CD4-positive, alpha-beta T cell treated with Interleukin-6 at 100 ng/mL for 8 hours (primary cell): ENCODE results near the gene NADSYN1.
"Not testable (repeated sequence)": the region's sequence is repeated elsewhere in the genome, so short reads cannot be mapped to it uniquely, and the experiment has no call there.

Experiments used
- DNase-seq: peaks from one replicate; pipeline ENCODE4 v3.0.0-alpha.2; 2020; ENCODE audit warnings: mixed read lengths, low spot score

NADSYN1 gene

GRCh38 chr11:71453037-71453917 lies at the start of gene NADSYN1:
Gene NADSYN1 (plus strand): TSS chr11:71453203. CDS start chr11:71453297, 94 bp downstream.
- DNase-seq: peak; percentile 94

GRCh38 chr11:71404209-71404608 lies 48.8 kb upstream of the NADSYN1 start:
- no peak for DNase-seq

GRCh38 chr11:71406681-71407080 lies 46.3 kb upstream of the NADSYN1 start:
- no peak for DNase-seq

GRCh38 chr11:71407356-71407755 lies 45.6 kb upstream of the NADSYN1 start:
- no peak for DNase-seq

GRCh38 chr11:71408826-71409225 lies 44.2 kb upstream of the NADSYN1 start:
- DNase-seq: no peak

- no peak for DNase-seq
Observed at GRCh38 chr11:71410363-71410966, 42.5 kb upstream of the NADSYN1 start.

- DNase-seq: no peak
Observed at GRCh38 chr11:71414645-71415044, 38.4 kb upstream of the NADSYN1 start.

GRCh38 chr11:71418643-71419042 lies 34.4 kb upstream of the NADSYN1 start:
- DNase-seq: no peak

- DNase-seq: no peak
Observed at GRCh38 chr11:71420455-71421241, 32.4 kb upstream of the NADSYN1 start.

- no peak for DNase-seq
Observed at GRCh38 chr11:71421392-71421950, 31.5 kb upstream of the NADSYN1 start.

- DNase-seq: not testable (repeated sequence)
Observed at GRCh38 chr11:71422318-71422717, 30.7 kb upstream of the NADSYN1 start.

GRCh38 chr11:71423181-71423790 lies 29.7 kb upstream of the NADSYN1 start:
- no peak for DNase-seq

GRCh38 chr11:71425409-71425808 lies 27.6 kb upstream of the NADSYN1 start:
- DNase-seq: no peak

GRCh38 chr11:71425860-71426259 lies 27.1 kb upstream of the NADSYN1 start:
- no peak for DNase-seq

GRCh38 chr11:71426413-71426812 lies 26.6 kb upstream of the NADSYN1 start:
- no peak for DNase-seq

- DNase-seq: no peak
Observed at GRCh38 chr11:71428861-71429435, 24.1 kb upstream of the NADSYN1 start.

GRCh38 chr11:71429701-71430100 lies 23.3 kb upstream of the NADSYN1 start:
- no peak for DNase-seq

- DNase-seq: no peak
Observed at GRCh38 chr11:71430166-71430565, 22.8 kb upstream of the NADSYN1 start.

GRCh38 chr11:71431271-71431670 lies 21.7 kb upstream of the NADSYN1 start:
- DNase-seq: no peak

GRCh38 chr11:71432761-71433647 lies 20.0 kb upstream of the NADSYN1 start:
- no peak for DNase-seq
